Tongue (tissue), 2 donors: ENCODE results near the gene CDK6. TPM values are rescaled to one million over a fixed set of nuclear protein-coding genes. Genes with fewer than 3 reads are reported as not detected.
"Not testable (repeated sequence)": the region's sequence is repeated elsewhere in the genome, so short reads cannot be mapped to it uniquely, and the experiment has no call there.

Experiments
- DNase-seq: peaks from one replicate; pipeline ENCODE4 v3.0.0-alpha.2; 2015
- total RNA-seq: library from RNA; depleted of rRNA; stranded (reverse); fragments of >200 nt; gene quantifications from one replicate; pipeline ENCODE4 v1.2.3, GENCODE V29; 2014

The CDK6 gene
- total RNA-seq, result 168 TPM

- peak; percentile 90 for DNase-seq
Measured at GRCh38 chr7:92836489-92836999, at the start of gene CDK6. CDK6 (minus strand) TSS chr7:92836573; CDS start chr7:92833323, 3,250 bp downstream.

DNA sequence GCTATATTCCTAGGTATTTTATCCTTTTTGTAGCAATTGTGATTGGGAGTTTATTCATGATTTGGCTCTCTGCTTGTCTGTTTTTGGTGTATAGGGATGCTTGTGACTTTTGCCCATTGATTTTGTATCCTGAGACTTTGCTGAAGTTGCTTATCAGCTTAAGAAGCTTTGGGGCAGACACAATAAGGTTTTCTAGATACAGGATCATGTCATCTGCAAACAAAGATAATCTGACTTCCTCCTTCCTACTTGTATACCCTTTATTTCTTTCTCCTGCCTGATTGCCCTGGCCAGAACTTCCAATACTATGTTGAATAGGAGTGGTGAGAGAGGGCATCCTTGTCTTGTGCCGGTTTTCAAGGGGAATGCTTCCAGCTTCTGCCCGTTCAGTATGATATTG lies 49.7 kb upstream of the CDK6 start:
- DNase-seq, result not testable (repeated sequence)

DNA sequence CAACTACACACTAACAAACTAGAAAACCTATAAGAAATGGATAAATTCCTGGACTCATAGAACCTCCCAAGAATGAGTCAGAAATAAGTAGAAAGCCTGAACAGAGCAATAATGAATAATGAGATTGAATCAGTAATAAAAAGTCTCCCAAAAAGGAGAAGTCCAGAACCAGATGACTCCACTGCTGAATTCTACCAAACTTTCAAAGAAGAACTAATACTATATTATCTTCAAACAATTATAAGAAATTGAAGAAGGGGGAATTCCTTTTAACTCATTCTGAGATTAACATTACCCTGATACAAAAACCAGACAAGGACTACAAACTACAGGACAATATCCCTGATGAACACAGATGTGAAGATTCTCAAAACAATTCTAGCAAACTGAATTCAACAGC lies 47.8 kb upstream of the CDK6 start:
- no peak for DNase-seq

DNA sequence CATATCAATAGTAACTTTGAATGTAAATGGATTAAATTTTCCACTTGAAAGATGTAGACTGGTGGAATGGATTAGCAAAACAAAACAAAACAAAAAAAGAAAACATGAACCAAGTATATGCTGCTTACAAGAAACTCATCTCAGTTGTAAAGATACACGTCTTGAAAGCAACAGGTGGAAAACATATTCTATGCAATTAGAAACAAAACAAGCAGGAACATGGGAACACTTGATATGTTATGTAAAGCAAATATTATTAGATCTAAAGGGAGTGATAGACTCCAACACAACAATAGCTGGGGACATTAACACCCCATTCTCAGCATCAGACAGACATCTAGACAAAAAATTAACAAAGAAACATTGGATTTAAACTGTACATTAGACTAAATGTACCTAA lies 46.4 kb upstream of the CDK6 start:
- DNase-seq, result no peak

- DNase-seq, result no peak
Measured at GRCh38 chr7:92881091-92881485, 44.7 kb upstream of the CDK6 start.

- DNase-seq, result peak; percentile 11
Measured at GRCh38 chr7:92880212-92881090, 44.1 kb upstream of the CDK6 start.

DNA sequence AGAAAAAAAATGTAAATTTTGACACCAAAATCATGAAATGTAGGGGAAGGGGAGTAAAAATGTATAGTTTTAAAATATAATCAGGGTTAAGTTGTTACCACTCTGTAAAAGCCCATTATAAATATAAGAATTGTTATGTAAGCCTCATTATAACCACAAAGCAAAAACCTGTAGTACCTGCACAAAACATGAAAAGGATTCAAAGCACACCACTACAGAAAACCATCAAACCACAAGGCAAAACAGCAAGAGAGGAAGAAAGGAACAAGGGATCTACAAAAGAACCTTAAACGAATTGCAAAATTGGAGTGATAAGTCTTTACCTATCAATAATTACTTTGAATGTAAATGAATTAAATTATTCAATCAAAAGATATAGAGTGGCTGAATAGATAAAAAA lies 41.0 kb upstream of the CDK6 start:
- DNase-seq, result no peak

DNA sequence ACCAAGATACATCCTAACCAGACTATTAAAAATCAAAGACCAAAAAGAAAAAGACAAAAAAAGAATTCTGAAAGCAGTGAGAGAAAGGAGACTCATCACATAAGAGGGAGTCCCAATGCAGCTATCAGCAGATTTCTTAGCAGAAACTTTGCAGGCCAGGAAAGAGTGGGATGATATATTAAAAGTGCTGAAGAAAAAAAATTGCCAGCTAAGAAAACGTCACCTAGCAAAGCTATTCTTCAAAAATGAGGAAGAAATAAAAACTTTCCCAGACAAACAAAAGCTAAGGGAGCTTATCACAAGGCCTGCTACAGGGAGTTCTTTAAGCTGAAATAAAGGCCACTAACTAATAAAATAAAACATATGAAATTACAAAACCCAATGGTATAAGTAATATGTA lies 40.5 kb upstream of the CDK6 start:
- DNase-seq, result no peak

DNA sequence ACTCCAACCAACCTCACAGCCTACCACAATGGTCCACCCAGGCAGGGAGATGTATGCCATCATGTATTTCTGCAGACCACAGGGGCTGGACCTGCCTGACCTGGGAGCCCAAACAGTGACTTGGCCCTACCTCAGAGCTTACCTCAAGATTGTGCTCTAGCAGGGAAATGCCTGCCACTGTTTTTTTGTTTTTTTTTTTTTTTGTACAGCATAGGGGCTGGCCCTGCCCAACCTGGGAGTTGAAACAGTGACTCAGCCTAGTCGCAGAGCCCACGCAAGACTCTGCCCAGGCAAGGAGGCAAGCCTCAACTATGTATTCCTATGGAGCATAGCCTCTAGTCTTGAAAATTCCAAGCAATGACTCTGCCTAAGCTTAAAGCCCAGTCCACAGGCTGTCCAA lies 39.3 kb upstream of the CDK6 start:
- DNase-seq, result no peak

DNA sequence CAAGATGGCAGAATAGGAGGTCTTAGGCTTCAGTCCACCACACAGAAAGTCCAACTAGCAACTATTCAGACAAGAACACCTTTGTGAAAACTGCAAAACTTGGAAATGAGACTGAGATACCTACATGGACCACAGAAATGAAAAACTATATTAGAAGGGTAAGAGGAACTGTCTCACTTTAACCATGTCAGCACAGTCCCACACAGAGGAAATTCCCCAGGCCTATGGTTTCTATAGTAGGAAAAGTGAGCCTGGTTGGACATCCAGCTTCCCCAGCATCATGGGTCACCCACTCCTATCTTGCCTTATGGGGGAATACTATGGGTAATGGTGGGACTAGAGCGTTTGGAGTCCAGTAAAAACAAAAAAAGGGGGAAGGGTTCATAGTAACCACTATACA lies 38.8 kb upstream of the CDK6 start:
- DNase-seq, result no peak

DNA sequence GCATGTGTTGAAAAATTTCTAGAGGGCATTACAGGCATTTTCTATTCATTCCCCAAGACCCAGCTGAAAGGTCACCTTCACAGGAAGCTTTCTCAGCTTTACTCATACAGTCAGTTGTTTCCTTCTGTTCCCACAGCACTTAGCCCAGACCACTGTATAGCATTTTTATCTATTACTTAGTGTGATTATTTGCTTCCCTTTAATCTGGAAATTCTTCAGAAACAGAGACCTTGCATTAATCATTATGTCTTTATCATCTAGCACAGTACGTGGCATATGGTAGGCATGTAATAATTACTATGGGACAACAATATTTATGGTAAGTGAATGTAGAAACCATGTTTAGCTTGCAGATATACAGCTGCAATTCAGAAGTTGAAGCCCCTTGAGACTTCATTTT lies 38.2 kb upstream of the CDK6 start:
- DNase-seq, result no peak

- no peak for DNase-seq
Measured at GRCh38 chr7:92873776-92874175, 37.4 kb upstream of the CDK6 start.

GRCh38 chr7:92872701-92873100 lies 36.3 kb upstream of the CDK6 start:
- DNase-seq, result no peak

DNA sequence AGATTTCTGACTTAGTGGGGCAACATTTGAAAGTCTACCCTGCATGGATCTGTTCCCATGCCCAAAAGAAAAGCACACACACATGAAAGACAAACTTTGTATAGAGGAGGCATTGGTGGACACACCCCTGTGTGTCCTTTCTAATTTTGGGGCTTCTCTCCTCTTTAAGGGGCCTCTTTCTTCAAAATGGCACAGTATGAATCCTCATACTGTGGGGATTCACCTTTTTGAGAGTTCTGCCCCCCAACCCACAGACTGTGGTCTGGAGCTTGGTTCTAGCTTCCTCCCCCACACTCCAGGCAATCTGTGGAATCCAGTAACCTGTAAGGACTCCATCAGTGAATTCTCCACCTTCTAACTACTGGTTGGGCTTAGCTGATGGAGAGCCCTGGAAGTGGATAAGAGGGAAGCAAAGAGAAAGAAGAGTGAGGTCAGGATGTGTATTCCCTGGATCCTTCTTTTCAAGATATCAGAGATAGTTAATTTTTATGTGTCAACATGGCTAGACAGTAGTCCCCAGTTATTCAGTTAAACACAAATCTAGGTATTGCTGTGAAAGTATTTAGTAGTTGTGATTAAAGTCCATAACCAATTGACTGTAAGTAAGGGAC lies 32.4 kb upstream of the CDK6 start:
- no peak for DNase-seq

GRCh38 chr7:92864169-92864568 lies 27.8 kb upstream of the CDK6 start:
- not testable (repeated sequence) for DNase-seq

- DNase-seq, result no peak
Measured at GRCh38 chr7:92856436-92856835, 20.1 kb upstream of the CDK6 start.

GRCh38 chr7:92854501-92855238 lies 18.3 kb upstream of the CDK6 start:
- peak; percentile 39 for DNase-seq

DNA sequence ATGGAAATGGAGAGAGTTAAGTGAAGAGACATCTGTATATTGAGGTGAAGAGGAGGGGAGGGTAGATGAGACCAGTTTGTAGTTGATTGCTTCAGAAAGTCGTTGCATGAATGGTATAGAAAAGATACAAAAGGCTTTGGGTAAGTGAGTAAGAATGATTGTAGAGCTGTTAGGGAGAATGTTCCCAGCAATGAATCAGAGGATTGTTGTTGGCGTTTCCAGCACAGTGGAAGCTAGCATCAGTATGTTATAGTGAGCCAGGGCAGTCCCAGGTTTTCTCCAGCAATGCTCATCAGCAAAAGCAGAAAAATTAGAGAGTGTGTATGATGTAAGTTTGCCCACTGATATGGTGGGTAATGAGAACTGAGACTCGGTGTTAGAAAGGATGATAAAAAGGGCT lies 15.4 kb upstream of the CDK6 start:
- no peak for DNase-seq

- DNase-seq, result no peak
Measured at GRCh38 chr7:92850516-92850915, 14.1 kb upstream of the CDK6 start.

DNA sequence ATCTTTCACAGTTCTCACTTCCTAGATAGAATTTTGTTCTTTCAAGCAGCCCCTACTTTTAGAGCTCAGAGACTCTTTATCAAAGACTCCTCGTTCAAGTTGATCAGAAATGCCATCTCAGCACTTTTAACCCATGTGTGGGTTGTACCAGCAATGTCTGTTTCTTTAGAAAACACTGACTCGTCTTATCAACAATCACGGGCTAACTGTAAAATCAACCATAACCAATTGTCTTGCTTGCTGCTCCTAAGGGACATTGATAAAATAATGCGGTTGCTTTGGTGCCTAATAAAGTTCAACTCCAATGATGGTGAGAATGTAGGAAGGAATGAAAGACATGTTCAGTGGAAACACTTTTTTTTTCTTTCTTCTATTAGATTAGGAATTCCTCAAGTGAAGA lies 12.9 kb upstream of the CDK6 start:
- no peak for DNase-seq

- no peak for DNase-seq
Measured at GRCh38 chr7:92848851-92849250, 12.5 kb upstream of the CDK6 start.

DNA sequence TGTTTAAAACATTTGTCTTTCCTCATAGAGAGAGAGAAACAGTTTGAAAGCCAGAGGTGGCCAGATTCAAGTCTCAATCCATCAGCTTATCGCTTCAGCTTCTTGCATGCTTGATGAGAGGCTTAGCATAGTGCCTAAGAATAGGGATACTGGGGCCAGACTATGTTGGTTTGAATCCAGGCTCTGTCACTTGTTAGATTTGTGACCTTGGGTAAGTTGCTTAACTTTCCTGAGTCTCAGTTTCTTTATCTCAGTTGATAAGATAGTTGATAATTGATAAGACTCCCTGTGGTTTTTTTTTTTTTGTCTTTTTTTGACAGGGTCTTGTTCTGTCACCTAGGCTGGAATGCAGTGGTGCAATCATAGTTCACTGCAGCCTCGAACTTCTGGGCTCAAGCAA lies 12.1 kb upstream of the CDK6 start:
- no peak for DNase-seq

- DNase-seq, result no peak
Measured at GRCh38 chr7:92847305-92847704, 10.9 kb upstream of the CDK6 start.
